BE2C (cell line): ENCODE measurements around the gene AUTS2.
A peak's percentile ranks its signal among the peaks of the same experiment; 100 is the strongest.

ENCODE experiments used
- DNase-seq: peaks from one replicate; pipeline ENCODE4 v3.0.0-alpha.2; 2020
- H3K27me3 ChIP-seq: fragments of 250-450 bp; sonication (Bioruptor Pico); 2 replicates; pipeline ENCODE4 v1.5.1; 2020; ENCODE audit warnings: mild to moderate bottlenecking
- H3K36me3 ChIP-seq: fragments of 250-450 bp; sonication (Bioruptor Pico); 2 replicates; pipeline ENCODE4 v1.5.1; 2020; ENCODE audit warnings: mild to moderate bottlenecking
- H3K4me1 ChIP-seq: fragments of 250-450 bp; sonication (Bioruptor Pico); 2 replicates; pipeline ENCODE4 v1.5.1; 2020
- H3K4me3 ChIP-seq: 2 replicates; pipeline ENCODE4 v1.5.1; 2011; ENCODE audit warnings: low read depth, low read length
- H3K9me3 ChIP-seq: fragments of 250-450 bp; sonication (Bioruptor Pico); 2 replicates; pipeline ENCODE4 v1.5.1; 2020
- TF ChIP-seq, protein P1 (sequence below): IDR thresholded peaks from 2 replicates; pipeline ENCODE4 v1.5.1; 2012; ENCODE audit warnings: mild to moderate bottlenecking, low read depth, low read length

Gene AUTS2

DNA sequence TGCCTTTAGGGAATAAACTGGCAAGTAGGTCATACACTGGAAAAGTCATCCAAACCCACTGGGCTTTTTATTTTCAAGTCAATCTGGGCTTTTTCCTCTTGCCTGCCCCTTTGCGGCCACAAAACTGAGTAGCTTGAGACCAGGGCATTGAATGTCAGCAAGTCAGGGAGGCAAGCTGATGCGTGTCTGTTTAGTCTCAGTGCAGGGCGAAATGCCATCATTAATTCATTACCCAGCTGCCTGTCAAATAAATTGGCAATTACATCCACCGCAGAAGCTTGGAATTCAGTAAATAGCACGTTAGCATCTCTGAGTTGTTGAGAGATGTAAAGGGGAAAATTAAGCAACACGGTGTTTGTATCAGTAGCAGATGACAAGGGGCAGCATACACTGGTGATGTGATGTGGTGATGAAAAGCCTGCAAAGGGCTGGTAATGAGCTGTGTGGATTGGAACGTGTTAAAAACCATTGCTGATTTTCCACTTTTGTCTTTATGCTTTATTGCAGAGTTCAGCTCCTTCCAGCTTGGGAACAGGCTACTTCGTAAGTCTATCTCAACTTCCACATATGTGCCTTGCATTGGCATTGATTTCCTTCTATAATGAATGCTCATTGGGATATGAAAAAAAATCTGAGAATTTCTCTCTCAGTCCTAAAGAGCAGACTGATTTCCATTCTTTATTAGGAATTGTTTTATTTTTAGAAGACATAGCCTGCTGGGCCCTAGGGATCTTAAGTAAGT is 535.9 kb downstream of the AUTS2 start:
- no peaks in the 10 kb centered on the region for H3K27me3 ChIP-seq
- peak; percentile 65 for DNase-seq
- peaks cover 23% of the 10 kb centered on the region for H3K4me1 ChIP-seq
- TF ChIP-seq, protein P1, sequence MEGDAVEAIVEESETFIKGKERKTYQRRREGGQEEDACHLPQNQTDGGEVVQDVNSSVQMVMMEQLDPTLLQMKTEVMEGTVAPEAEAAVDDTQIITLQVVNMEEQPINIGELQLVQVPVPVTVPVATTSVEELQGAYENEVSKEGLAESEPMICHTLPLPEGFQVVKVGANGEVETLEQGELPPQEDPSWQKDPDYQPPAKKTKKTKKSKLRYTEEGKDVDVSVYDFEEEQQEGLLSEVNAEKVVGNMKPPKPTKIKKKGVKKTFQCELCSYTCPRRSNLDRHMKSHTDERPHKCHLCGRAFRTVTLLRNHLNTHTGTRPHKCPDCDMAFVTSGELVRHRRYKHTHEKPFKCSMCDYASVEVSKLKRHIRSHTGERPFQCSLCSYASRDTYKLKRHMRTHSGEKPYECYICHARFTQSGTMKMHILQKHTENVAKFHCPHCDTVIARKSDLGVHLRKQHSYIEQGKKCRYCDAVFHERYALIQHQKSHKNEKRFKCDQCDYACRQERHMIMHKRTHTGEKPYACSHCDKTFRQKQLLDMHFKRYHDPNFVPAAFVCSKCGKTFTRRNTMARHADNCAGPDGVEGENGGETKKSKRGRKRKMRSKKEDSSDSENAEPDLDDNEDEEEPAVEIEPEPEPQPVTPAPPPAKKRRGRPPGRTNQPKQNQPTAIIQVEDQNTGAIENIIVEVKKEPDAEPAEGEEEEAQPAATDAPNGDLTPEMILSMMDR = peak; percentile 51
- H3K36me3 ChIP-seq = no peaks in the 10 kb centered on the region
- no peaks in the 10 kb centered on the region for H3K9me3 ChIP-seq
- no peak overlapping the region for H3K4me3 ChIP-seq

DNA sequence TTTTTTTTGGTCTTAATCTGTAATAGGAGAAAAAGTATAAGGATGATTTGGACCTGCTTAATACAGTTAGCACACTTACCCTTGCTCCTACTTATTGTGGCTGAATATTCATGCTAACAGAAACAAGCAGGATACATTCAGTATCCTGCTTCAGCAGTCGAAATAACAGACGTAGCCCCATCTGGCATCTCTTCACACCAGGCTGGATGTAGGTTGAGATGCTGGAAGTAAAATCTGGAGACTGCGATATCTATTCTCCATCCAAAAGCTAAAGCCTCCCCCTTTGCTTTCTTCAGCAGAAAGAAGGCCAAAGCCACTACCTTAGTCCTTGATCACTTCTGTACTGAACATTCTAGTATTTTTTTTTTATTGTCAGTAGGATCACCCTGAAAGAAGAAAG is 537.4 kb downstream of the AUTS2 start:
- TF ChIP-seq, protein P1 = no peak
- Histone ChIP-seq H3K27me3 (no peaks in the 10 kb centered on the region), H3K4me3 (no peak overlapping the region), H3K36me3 (no peaks in the 10 kb centered on the region), H3K9me3 (no peaks in the 10 kb centered on the region), H3K4me1 (peaks cover 23% of the 10 kb centered on the region)
- no peak for DNase-seq

DNA sequence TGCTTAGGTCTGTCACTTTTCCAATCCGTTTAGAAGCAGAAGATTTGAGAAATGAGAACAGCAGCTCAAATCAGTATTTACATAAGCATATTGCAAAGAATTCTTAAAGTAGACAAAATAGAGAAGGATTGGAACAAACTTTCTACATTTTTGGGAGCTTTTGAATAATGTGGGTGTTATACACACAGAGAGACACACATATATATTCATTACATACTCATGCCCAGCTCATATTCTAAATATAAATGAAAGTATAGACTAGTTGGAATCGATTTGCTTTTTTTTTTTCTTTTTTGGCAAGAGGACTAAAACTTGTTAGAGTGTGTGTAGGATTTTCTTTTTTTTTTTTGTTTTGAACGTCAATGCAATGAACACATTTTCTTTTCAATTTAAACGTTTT is 538.9 kb downstream of the AUTS2 start:
- no peak for DNase-seq
- Histone ChIP-seq H3K4me3 (no peak overlapping the region), H3K27me3 (no peaks in the 10 kb centered on the region), H3K36me3 (no peaks in the 10 kb centered on the region), H3K4me1 (peaks cover 19% of the 10 kb centered on the region), H3K9me3 (no peaks in the 10 kb centered on the region)
- TF ChIP-seq, protein P1 = no peak

DNA sequence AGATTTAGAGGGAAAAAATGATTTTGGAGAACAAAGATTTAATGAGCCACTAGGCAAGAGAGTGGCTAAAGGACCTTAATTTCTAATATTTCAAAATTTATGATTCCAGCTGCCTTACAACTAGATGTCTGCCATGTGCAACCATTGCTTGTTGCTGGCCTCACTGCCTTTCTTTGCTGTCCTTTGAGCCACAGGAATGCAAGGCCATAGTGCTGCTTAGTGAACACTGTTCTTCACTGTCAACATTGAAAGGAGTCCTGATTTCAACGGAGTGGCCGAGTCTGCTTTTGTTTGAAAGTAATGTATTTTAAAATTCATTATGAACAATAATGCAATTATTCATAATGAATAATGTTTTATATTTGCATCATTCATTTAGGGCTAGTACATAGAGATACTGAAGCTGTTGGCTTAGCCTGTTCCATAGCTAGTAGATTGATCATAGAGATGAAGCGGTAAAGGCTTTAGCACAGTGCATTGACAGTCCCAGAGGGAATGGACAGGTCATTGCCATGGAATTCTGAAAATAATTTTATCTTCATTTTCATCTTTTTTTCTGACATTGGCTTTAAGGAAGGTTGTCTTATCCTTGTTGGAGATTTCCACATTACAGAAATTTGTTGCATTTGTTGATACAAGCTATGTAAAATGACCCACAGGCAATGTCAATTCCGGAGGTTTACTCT is 544.1 kb downstream of the AUTS2 start:
- no peaks in the 10 kb centered on the region for H3K36me3 ChIP-seq
- H3K4me3 ChIP-seq = no peak overlapping the region
- H3K27me3 ChIP-seq = no peaks in the 10 kb centered on the region
- H3K4me1 ChIP-seq = no peaks in the 10 kb centered on the region; the same call in 1 of the 2 replicates
- H3K9me3 ChIP-seq = no peaks in the 10 kb centered on the region
- TF ChIP-seq, protein P1 = no peak
- no peak for DNase-seq

DNA sequence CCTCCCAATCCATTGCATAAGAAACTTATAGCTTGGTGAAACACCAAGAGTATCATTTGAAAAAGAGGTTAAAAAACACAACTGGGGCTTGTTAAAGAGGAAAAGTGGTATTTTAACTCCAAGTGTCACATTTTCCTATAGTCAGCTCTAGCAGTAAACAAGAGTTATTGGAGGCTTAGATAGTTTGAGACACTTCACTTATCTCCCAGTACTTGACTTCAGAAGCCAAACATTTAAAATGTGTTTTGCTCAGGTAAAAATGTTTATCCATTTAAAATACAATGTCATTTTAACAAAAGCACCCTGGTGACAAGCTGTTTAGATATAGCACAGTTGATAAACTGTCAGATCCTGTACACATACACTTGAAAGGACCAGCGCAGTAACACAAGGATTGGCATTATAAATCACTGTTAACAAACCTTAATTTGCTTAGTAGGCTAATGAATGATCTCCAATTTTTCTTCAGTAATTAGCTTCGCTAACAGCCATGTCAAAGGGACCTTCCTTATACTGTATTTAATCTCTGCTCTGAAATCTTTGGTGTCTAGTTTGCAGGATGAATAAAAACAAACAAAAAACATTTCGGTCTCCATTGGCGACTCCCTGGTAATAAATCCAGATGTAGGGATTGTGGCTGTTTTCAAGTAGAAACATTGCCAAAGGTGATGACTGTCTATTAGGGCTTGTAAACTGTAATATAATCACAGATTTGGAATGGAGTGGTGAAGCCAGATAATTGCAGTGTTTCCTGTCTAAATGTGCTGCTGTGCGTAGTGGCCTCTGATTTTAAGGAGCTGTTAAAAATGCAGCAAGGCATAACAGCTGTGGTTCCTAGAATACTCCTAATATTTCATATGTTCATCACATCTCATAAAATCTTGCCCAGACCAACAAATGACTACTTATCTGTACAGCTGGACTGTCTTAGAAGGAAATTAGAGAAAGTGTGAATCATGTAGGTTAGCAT is 545.1 kb downstream of the AUTS2 start:
- Histone ChIP-seq H3K4me3 (no peak overlapping the region), H3K9me3 (no peaks in the 10 kb centered on the region), H3K36me3 (no peaks in the 10 kb centered on the region), H3K4me1 (no peaks in the 10 kb centered on the region; the same call in 1 of the 2 replicates), H3K27me3 (no peaks in the 10 kb centered on the region)
- TF ChIP-seq, protein P1 = no peak
- no peak for DNase-seq
